Activated CD8-positive, alpha-beta memory T cell treated with anti-CD3 and anti-CD28 coated beads for 1 hour (primary cell): Measurements from ENCODE around the gene OR13C9.
"Not testable (repeated sequence)": the region's sequence is repeated elsewhere in the genome, so short reads cannot be mapped to it uniquely, and the experiment has no call there.

Experiments
- DNase-seq, 2 donors: peaks; one replicate each; pipeline ENCODE4 v3.0.0-alpha.2; 2020; ENCODE audit warnings: low read depth in 1 of 2; ENCODE audit errors: extremely low read depth in 1 of 2

The OR13C9 gene

GRCh38 chr9:104618104-104618503, at the start of gene OR13C9:
OR13C9 (minus strand) TSS chr9:104618204; CDS start chr9:104618204, 0 bp downstream.
- DNase-seq: no peak

- no peak for DNase-seq
These were observed 40.6 kb upstream of the OR13C9 start for GRCh38 chr9:104658496-104659195.

GRCh38 chr9:104635456-104635855, 17.5 kb upstream of the OR13C9 start:
- no peak for DNase-seq

DNA sequence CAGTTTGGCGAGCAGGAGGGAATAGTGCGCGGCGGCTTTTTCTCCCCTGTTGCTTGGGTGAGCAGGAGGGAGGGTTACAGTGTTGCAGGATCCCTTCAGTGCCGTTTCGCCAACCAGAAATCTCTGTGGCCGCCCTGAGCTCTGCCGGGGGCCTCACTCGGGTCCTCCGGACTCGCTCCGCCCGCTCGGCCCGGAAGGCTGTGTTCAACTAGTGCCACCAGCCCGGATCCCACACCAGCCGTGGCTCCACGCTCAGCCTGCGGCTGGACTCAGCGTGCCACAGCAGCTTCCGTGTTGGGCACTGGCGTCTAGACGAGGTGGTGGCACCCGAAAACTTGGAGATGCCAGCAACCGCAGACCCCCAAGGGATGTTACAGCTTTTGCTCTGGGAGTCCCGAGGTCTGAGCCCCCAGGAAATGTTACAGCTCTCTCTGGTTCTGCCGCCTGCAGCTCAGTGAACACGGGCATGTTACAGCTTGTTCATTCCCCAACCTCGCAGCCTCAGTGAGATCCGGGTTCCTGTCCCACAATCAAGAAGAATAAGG, 16.0 kb upstream of the OR13C9 start:
- no peak for DNase-seq

GRCh38 chr9:104625964-104626363, 8.0 kb upstream of the OR13C9 start:
- DNase-seq: not testable (repeated sequence)

GRCh38 chr9:104617418-104617817, 586 bp downstream of the OR13C9 start:
- DNase-seq: no peak

- no peak for DNase-seq
These were observed 6.8 kb downstream of the OR13C9 start for GRCh38 chr9:104611213-104611612.

GRCh38 chr9:104608336-104608735, 9.7 kb downstream of the OR13C9 start:
- no peak for DNase-seq

DNA sequence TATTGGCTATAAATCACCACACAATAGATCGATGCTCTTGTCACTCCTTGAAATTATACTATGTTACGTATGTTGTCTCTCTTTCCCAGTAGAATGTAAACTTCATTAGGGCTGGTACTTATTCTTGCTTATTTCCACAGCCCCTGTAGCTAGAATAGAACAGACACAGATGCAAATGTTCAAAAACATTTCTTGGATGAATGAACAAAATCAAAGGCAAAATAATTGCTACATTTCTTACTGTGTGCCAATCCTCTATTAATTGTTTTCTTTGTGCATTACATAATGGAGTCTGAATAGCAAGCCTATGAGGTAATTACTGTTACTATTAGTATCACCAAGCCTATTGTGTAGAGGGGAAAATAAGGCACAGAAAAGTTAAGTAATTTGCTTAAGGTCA, 11.9 kb downstream of the OR13C9 start:
- DNase-seq: no peak

DNA sequence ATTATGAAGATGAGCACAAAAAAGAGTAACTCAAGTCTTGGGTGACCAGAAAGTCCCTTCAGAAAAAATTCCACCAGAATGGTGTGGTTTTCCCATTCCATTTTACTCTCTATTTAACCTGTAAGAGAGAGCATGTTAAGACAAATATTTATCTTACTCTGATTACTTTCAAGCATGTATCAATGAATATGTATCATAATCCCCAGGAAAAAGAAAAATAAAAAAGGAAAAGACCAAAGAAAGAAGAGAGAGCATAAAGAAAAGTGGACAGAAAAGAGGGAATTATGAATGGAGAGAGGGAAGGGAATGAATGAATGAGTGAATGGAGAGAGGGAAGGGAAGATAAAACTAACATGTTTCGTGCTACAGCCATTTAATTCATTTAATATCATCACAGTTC, 12.5 kb downstream of the OR13C9 start, which contains the start of gene OR13C2:
TSS of gene OR13C2 (minus strand) at position 101 of the 400 bp plus-strand sequence. CDS start at position 101, 0 bp downstream.
- not testable (repeated sequence) for DNase-seq

- no peak for DNase-seq
These were observed 13.2 kb downstream of the OR13C9 start for GRCh38 chr9:104604801-104605200.

- not testable (repeated sequence) for DNase-seq
These were observed 18.7 kb downstream of the OR13C9 start, which contains the start of gene OR13C5 for GRCh38 chr9:104599313-104599712. OR13C5 (minus strand) TSS chr9:104599413; CDS start chr9:104599413, 0 bp downstream.

- not testable (repeated sequence) for DNase-seq
These were observed 19.3 kb downstream of the OR13C9 start for GRCh38 chr9:104598749-104599148.

DNA sequence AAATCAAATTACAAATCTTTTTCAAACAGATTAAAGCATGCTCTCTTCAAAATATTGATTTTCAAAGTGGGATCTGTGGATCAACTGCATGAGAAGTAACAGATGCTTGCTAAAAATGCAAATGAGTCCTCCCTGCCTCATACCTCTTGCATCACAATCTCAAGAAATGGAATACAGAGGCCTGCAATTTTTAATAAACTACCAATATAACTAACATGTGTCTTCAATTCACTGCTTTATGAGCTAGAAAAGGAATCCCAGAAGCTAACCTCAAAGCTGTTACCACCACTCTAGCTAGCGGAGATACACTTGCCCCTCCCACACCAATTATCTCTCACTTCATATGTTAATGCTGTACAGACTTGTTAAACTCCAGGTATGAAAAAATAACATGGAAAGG, 28.4 kb downstream of the OR13C9 start:
- DNase-seq: no peak

DNA sequence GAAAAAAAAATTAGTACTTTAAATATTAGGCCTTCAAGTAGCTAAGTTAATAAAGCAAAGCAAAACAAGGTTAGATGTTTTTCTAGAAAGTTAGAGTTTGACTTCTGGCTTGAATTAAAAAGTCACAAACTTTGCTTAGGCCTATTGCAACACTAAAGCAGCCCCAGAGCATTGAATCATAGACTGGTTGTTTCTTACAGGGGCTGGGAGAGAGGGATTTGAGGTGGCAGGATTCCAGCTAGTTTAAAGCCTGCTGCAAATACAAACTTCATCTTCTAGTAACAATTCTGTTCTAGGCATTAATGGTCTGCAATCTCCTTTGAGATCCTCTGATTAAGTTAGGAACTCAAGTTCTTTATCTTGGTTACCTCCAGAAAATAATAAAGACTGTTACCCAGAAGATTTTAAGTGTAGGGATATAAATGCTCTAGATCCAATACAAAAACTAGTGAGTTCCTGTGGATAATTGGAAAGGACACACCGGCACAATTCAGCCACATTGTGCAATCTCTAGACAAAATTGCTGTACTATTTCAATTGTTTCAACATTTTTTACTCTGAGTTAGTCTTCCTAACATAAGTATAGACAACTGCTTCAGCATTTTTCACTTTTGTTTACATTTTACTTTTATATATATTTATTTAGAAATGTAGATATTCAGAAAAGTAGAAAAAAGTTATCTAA, 31.4 kb downstream of the OR13C9 start:
- DNase-seq: no peak

GRCh38 chr9:104580562-104580961, 37.4 kb downstream of the OR13C9 start:
- DNase-seq: no peak

DNA sequence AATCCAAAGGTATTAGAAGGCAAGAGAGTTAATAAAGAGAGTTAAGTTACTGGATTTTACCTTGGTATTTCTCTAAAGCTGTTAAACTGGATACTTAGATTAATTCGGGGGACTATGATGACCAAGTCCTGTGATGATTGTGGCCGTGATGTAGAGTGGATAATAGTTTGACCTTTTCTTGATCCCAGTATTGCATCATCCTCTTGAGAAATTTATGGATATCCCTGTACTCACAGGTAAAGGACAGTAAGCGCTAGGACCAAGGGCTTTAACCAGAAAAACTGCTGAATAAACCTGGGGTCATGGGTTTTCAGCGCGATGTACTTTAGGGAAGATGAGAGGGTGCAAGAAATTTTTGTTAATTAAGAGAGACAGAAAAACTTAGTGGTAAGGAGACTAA, 40.7 kb downstream of the OR13C9 start:
- no peak for DNase-seq

DNA sequence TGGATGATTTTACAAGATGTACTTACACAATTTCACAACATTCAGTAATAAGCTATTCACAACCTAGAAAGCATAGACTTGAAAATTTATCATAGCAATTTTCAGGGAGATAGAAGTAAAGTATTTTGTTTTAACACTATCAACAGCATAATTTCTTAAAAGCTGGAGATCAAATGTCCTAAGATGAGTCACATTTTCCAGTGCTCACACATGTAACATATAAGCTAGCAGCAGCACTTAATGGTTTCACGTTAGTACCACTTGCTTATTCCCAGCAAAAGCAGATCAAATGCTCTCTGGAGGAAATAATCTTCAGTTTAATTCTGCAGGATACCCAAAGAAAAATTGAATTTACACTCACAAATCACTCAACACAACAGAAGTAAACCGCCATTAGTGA, 42.5 kb downstream of the OR13C9 start:
- no peak for DNase-seq

DNA sequence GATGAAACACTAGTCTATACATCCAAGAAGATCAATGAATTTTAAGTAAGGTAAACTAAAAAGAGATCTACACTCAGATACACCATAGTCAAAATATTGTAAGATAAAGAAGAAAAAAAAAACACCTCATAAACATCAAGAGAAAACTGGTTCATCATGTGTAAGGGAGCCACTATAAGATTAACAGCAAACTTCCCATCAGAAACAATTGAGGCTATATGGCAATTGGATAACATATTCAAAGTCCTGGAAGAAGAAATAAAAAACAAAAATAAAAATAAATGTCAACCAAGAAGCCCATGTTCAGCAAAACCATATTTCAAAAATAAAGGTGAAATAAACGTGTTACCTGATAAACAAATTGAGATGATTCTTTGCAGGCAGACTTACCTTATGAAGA, 45.4 kb downstream of the OR13C9 start:
- DNase-seq: no peak

DNA sequence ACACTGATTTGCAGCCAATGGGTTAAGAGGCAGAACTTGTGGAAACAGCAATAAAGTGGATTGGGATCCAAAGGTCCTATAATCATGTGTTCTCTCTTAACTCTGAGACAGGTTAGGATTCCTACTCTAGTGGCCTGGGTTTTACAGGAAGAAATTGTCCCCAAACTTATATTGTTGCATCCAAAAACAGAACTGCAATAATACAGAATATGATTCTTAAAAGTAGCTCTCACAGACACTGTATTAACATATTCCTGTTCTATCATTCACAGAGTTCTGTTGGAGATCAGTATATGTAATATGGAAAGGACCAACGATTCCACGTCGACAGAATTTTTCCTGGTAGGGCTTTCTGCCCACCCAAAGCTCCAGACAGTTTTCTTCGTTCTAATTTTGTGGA, 49.1 kb downstream of the OR13C9 start, which contains the start of gene OR13C8:
TSS of gene OR13C8 (plus strand) at position 301 of the 400 bp plus-strand sequence. CDS start at position 301, 0 bp downstream.
- DNase-seq: no peak
